Measurements from ENCODE around the gene ATP11B. TPM values are rescaled to one million over a fixed set of nuclear protein-coding genes. Genes with fewer than 3 reads are reported as not detected.
A peak's percentile ranks its signal among the peaks of the same experiment; 100 is the strongest.

The ATP11B gene
- total RNA-seq, 1 donor from 2014 or later = 73.2 TPM

- H3K27me3 Mint-ChIP-seq (ENCODE audit: low read depth) = no peaks in the 10 kb centered on the region
- no peak for DNase-seq (ENCODE audit: low spot score)
- H3K36me3 Mint-ChIP-seq (ENCODE audit: low read depth) = peaks cover 7% of the 10 kb centered on the region
- no peaks in the 10 kb centered on the region for H3K4me1 Mint-ChIP-seq (ENCODE audit: low read depth)
- H3K4me3 Mint-ChIP-seq (ENCODE audit: unreplicated experiment) = no peak overlapping the region
- H3K9me3 Mint-ChIP-seq (ENCODE audit: low read depth) = peaks cover 5% of the 10 kb centered on the region
- TF ChIP-seq CTCF (IDR thresholded peaks at IDR 0.05) = no peak
- no peak overlapping the region for H3K27ac Mint-ChIP-seq (ENCODE audit: unreplicated experiment)
Measured at GRCh38 chr3:182937293-182938051, 144.2 kb downstream of the ATP11B start.

- H3K36me3 Mint-ChIP-seq (ENCODE audit: low read depth) = peaks cover 13% of the 10 kb centered on the region
- H3K27ac Mint-ChIP-seq (ENCODE audit: unreplicated experiment) = no peak overlapping the region
- no peaks in the 10 kb centered on the region for H3K4me1 Mint-ChIP-seq (ENCODE audit: low read depth)
- H3K4me3 Mint-ChIP-seq (ENCODE audit: unreplicated experiment) = no peak overlapping the region
- no peaks in the 10 kb centered on the region for H3K27me3 Mint-ChIP-seq (ENCODE audit: low read depth)
- no peak for TF ChIP-seq CTCF (IDR thresholded peaks at IDR 0.05)
- DNase-seq (ENCODE audit: low spot score) = no peak
- no peaks in the 10 kb centered on the region for H3K9me3 Mint-ChIP-seq (ENCODE audit: low read depth)
Measured at GRCh38 chr3:182940266-182940808, 147.0 kb downstream of the ATP11B start.

- DNase-seq (ENCODE audit: low spot score) = no peak
- H3K9me3 Mint-ChIP-seq (ENCODE audit: low read depth) = no peaks in the 10 kb centered on the region
- H3K36me3 Mint-ChIP-seq (ENCODE audit: low read depth) = peaks cover 18% of the 10 kb centered on the region
- TF ChIP-seq CTCF (IDR thresholded peaks at IDR 0.05) = no peak
- no peak overlapping the region for H3K27ac Mint-ChIP-seq (ENCODE audit: unreplicated experiment)
- H3K4me3 Mint-ChIP-seq (ENCODE audit: unreplicated experiment) = no peak overlapping the region
- no peaks in the 10 kb centered on the region for H3K4me1 Mint-ChIP-seq (ENCODE audit: low read depth)
- H3K27me3 Mint-ChIP-seq (ENCODE audit: low read depth) = no peaks in the 10 kb centered on the region
Measured at GRCh38 chr3:182941719-182942118, 148.4 kb downstream of the ATP11B start.

- no peaks in the 10 kb centered on the region for H3K4me1 Mint-ChIP-seq (ENCODE audit: low read depth)
- DNase-seq (ENCODE audit: low spot score) = no peak
- H3K27me3 Mint-ChIP-seq (ENCODE audit: low read depth) = no peaks in the 10 kb centered on the region
- H3K27ac Mint-ChIP-seq (ENCODE audit: unreplicated experiment) = no peak overlapping the region
- H3K36me3 Mint-ChIP-seq (ENCODE audit: low read depth) = peaks cover 32% of the 10 kb centered on the region
- H3K9me3 Mint-ChIP-seq (ENCODE audit: low read depth) = no peaks in the 10 kb centered on the region
- no peak overlapping the region for H3K4me3 Mint-ChIP-seq (ENCODE audit: unreplicated experiment)
- TF ChIP-seq CTCF (IDR thresholded peaks at IDR 0.05) = peak; percentile 34
Measured at GRCh38 chr3:182947888-182948287, 154.6 kb downstream of the ATP11B start.

- H3K4me1 Mint-ChIP-seq (ENCODE audit: low read depth) = no peaks in the 10 kb centered on the region
- DNase-seq (ENCODE audit: low spot score) = no peak
- H3K27ac Mint-ChIP-seq (ENCODE audit: unreplicated experiment) = no peak overlapping the region
- H3K4me3 Mint-ChIP-seq (ENCODE audit: unreplicated experiment) = no peak overlapping the region
- peaks cover 32% of the 10 kb centered on the region for H3K36me3 Mint-ChIP-seq (ENCODE audit: low read depth)
- H3K9me3 Mint-ChIP-seq (ENCODE audit: low read depth) = no peaks in the 10 kb centered on the region
- no peak for TF ChIP-seq CTCF (IDR thresholded peaks at IDR 0.05)
- no peaks in the 10 kb centered on the region for H3K27me3 Mint-ChIP-seq (ENCODE audit: low read depth)
Measured at GRCh38 chr3:182948305-182948704, 155.0 kb downstream of the ATP11B start.
